Testis (tissue), 3 donors: ENCODE results near the gene CA10. TPM values are rescaled to one million over a fixed set of nuclear protein-coding genes. Genes with fewer than 3 reads are reported as not detected.

ENCODE experiments used
- DNase-seq: peaks from one replicate; pipeline ENCODE4 v3.0.0-alpha.2; 2019
- H3K27ac ChIP-seq, 2 donors: fragments of 200-600 bp; sonication (generic); one replicate each; pipeline ENCODE4 v1.5.1; 2019
- H3K27me3 ChIP-seq: fragments of 200-600 bp; sonication (generic); one replicate; pipeline ENCODE4 v1.5.1; 2019
- H3K36me3 ChIP-seq: fragments of 200-600 bp; sonication (generic); one replicate; pipeline ENCODE4 v1.5.1; 2017; ENCODE audit warnings: low read depth; ENCODE audit errors: missing control alignments
- H3K4me1 ChIP-seq: fragments of 200-600 bp; sonication (generic); one replicate; pipeline ENCODE4 v1.5.1; 2019
- H3K4me3 ChIP-seq, 2 donors: fragments of 200-600 bp; sonication (generic); one replicate each; pipeline ENCODE4 v1.5.1; 2017 to 2019
- H3K9me3 ChIP-seq: fragments of 200-600 bp; sonication (generic); one replicate; pipeline ENCODE4 v1.5.1; 2017
- CTCF ChIP-seq, 3 experiments: fragments of 450-650 bp in 2 of 3; fragments of 200-600 bp in 1 of 3; sonication (generic) in 1 of 3; IDR thresholded peaks; one replicate each; pipeline ENCODE4 v1.5.1; 2016 to 2019; ENCODE audit warnings: antibody characterized with exemption in 3 of 3, mild to moderate bottlenecking in 2 of 3, moderate library complexity in 1 of 3
- POLR2A ChIP-seq: fragments of 450-650 bp; IDR thresholded peaks from one replicate; pipeline ENCODE4 v1.6.1; 2017; ENCODE audit warnings: antibody characterized with exemption, mild to moderate bottlenecking, moderate library complexity
- WGBS, 2 donors: methylation state at CpG; one replicate each; pipeline ENCODE4 v1.1.5; 2018; 5-methylcytosine and 5-hydroxymethylcytosine counted together
- intact Hi-C: fragments of 100-400 bp; cut with DNase I; formaldehyde crosslinking; loops from one replicate; pipeline ENCODE4 v1.15.1; 2023; ENCODE audit warnings: low total_unique reads
- polyA plus RNA-seq: library from polyadenylated mRNA; stranded (reverse); fragments of 350-450 nt; fragmentation: Illumina TruSeq; extraction: RNeasy Lipid Tissue Mini Kit (QIAGEN cat#74804); gene quantifications from one replicate; pipeline ENCODE4 v1.2.3, GENCODE V29; 2014; ENCODE audit warnings: low read depth, low replicate concordance; ENCODE audit not compliant: insufficient read depth
- total RNA-seq, 2 donors: library from RNA; depleted of rRNA; stranded (reverse); fragments of >200 nt; gene quantifications; one replicate each; pipeline ENCODE4 v1.2.3, GENCODE V29; 2016

Gene CA10
- total and polyA plus RNA-seq, 3 donors from 2014 or later = 5.0 to 30.7 (median 5.3) TPM

GRCh38 chr17:51817955-51818354 lies 340.6 kb downstream of the CA10 start:
- intact Hi-C loops = no loop called here
- no peak for TF ChIP-seq POLR2A
- TF ChIP-seq CTCF (IDR thresholded peaks at IDR 0.05) = no peak
- Histone ChIP-seq H3K4me3 (no peak overlapping the region), H3K27me3 (no peaks in the 10 kb centered on the region), H3K4me1 (no peaks in the 10 kb centered on the region), H3K27ac (no peak overlapping the region), H3K36me3 (no peaks in the 10 kb centered on the region), H3K9me3 (no peaks in the 10 kb centered on the region)
- no peak for DNase-seq
- 48 to 69% methylated on average over 1 of the region's 1 CpG for WGBS, 2 donors

GRCh38 chr17:51817117-51817516 lies 341.4 kb downstream of the CA10 start:
- no peak for TF ChIP-seq CTCF (IDR thresholded peaks at IDR 0.05)
- TF ChIP-seq POLR2A = no peak
- H3K27me3 ChIP-seq = no peaks in the 10 kb centered on the region
- intact Hi-C loops = no loop called here
- no peaks in the 10 kb centered on the region for H3K36me3 ChIP-seq
- H3K27ac ChIP-seq = no peak overlapping the region
- no peaks in the 10 kb centered on the region for H3K9me3 ChIP-seq
- no peaks in the 10 kb centered on the region for H3K4me1 ChIP-seq
- H3K4me3 ChIP-seq = no peak overlapping the region
- DNase-seq = no peak

- Histone ChIP-seq H3K9me3 (no peaks in the 10 kb centered on the region), H3K4me3 (no peak overlapping the region), H3K27me3 (no peaks in the 10 kb centered on the region), H3K4me1 (no peaks in the 10 kb centered on the region), H3K36me3 (no peaks in the 10 kb centered on the region), H3K27ac (no peak overlapping the region)
- intact Hi-C loops = no loop called here
- TF ChIP-seq CTCF (IDR thresholded peaks at IDR 0.05) (no peak), POLR2A (no peak)
- WGBS, 2 donors = 72% methylated on average over 4 of the region's 4 CpGs
- no peak for DNase-seq
Measured at GRCh38 chr17:51815097-51815496, 343.4 kb downstream of the CA10 start.

- Histone ChIP-seq H3K4me3 (no peak overlapping the region), H3K27ac (no peak overlapping the region), H3K9me3 (no peaks in the 10 kb centered on the region), H3K4me1 (no peaks in the 10 kb centered on the region), H3K36me3 (no peaks in the 10 kb centered on the region), H3K27me3 (no peaks in the 10 kb centered on the region)
- intact Hi-C loops = no loop called here
- no peak for DNase-seq
- no peak for TF ChIP-seq POLR2A
- no peak for TF ChIP-seq CTCF (IDR thresholded peaks at IDR 0.05)
Measured at GRCh38 chr17:51814521-51814920, 344.0 kb downstream of the CA10 start.

- H3K36me3 ChIP-seq = no peaks in the 10 kb centered on the region
- DNase-seq = no peak
- intact Hi-C loops = no loop called here
- no peaks in the 10 kb centered on the region for H3K27me3 ChIP-seq
- TF ChIP-seq CTCF (IDR thresholded peaks at IDR 0.05) (no peak), POLR2A (no peak)
- H3K27ac ChIP-seq = no peak overlapping the region
- no peaks in the 10 kb centered on the region for H3K9me3 ChIP-seq
- no peak overlapping the region for H3K4me3 ChIP-seq
- no peaks in the 10 kb centered on the region for H3K4me1 ChIP-seq
- WGBS, 2 donors = 91 to 94% methylated on average over 1 of the region's 1 CpG
Measured at GRCh38 chr17:51813784-51814174, 344.7 kb downstream of the CA10 start.
